Prostate gland (tissue), 2 donors: ENCODE results near the gene PCBP4. TPM values are rescaled to one million over a fixed set of nuclear protein-coding genes. Genes with fewer than 3 reads are reported as not detected.

ENCODE experiments used
- DNase-seq: peaks from one replicate; pipeline ENCODE4 v3.0.0-alpha.2; 2019; ENCODE audit warnings: low spot score
- H3K27ac ChIP-seq, 2 donors: fragments of 200-600 bp; sonication (generic); 2 replicates each; pipeline ENCODE4 v1.5.1; 2017 to 2019
- H3K27me3 ChIP-seq: fragments of 200-600 bp; sonication (generic); replicated peaks from 2 replicates; pipeline ENCODE4 v1.5.1; 2019; ENCODE audit not compliant: insufficient read depth
- H3K36me3 ChIP-seq, 2 donors: fragments of 200-600 bp; sonication (generic); 1 replicate in 1 of 2; 2 replicates in 1 of 2; pipeline versions ENCODE4 v1.5.1 to v1.8.1; 2017 to 2019
- H3K4me1 ChIP-seq: fragments of 200-600 bp; sonication (generic); replicated peaks from 2 replicates; pipeline ENCODE4 v1.5.1; 2019
- H3K4me3 ChIP-seq, 2 donors: fragments of 200-600 bp; sonication (generic); 2 replicates each; pipeline ENCODE4 v1.5.1; 2017 to 2019
- H3K9me3 ChIP-seq: fragments of 200-600 bp; sonication (generic); 2 replicates; pipeline ENCODE4 v1.5.1; 2017
- CTCF ChIP-seq, 4 experiments: fragments of 200-600 bp in 2 of 4; fragments of 450-650 bp in 2 of 4; sonication (generic) in 2 of 4; IDR thresholded peaks; 1 replicate in 3 of 4; 2 replicates in 1 of 4; pipeline ENCODE4 v1.5.1; 2016 to 2019; ENCODE audit warnings: antibody characterized with exemption in 4 of 4, mild to moderate bottlenecking in 2 of 4, moderate library complexity in 2 of 4
- POLR2A ChIP-seq: fragments of 450-650 bp; IDR thresholded peaks from one replicate; pipeline ENCODE4 v1.6.1; 2016; ENCODE audit warnings: antibody characterized with exemption, mild to moderate bottlenecking
- POLR2AphosphoS5 ChIP-seq: sonication (generic); formaldehyde crosslinking; IDR thresholded peaks from one replicate; pipeline ENCODE4 v1.6.1; 2017; ENCODE audit warnings: antibody characterized with exemption
- WGBS: methylation state at CpG from one replicate; pipeline ENCODE4 v1.1.5; 2018; 5-methylcytosine and 5-hydroxymethylcytosine counted together
- intact Hi-C: fragments of 100-400 bp; cut with DNase I; formaldehyde crosslinking; loops from one replicate; pipeline ENCODE4 v1.14.2; 2022
- total RNA-seq, 2 donors: library from RNA; depleted of rRNA; stranded (reverse); fragments of >200 nt; gene quantifications; one replicate each; pipeline ENCODE4 v1.1.0, GENCODE V29; 2016

PCBP4 gene
- total RNA-seq, 2 donors from 2014 or later = 74.0 to 74.1 TPM

- Histone ChIP-seq H3K36me3 (no peaks in the 10 kb centered on the region), H3K27ac (no peak overlapping the region), H3K9me3 (no peaks in the 10 kb centered on the region), H3K4me3 (no peak overlapping the region), H3K27me3 (no peaks in the 10 kb centered on the region), H3K4me1 (peaks cover 17% of the 10 kb centered on the region)
- no peak for DNase-seq
- intact Hi-C loops = no loop called here
- TF ChIP-seq POLR2AphosphoS5 = no peak
- no peak for TF ChIP-seq CTCF (IDR thresholded peaks at IDR 0.05)
- no peak for TF ChIP-seq POLR2A
- 86% methylated on average over 4 of the region's 4 CpGs for WGBS
Measured at GRCh38 chr3:51978143-51978502, 10.9 kb upstream of the PCBP4 start.

DNA sequence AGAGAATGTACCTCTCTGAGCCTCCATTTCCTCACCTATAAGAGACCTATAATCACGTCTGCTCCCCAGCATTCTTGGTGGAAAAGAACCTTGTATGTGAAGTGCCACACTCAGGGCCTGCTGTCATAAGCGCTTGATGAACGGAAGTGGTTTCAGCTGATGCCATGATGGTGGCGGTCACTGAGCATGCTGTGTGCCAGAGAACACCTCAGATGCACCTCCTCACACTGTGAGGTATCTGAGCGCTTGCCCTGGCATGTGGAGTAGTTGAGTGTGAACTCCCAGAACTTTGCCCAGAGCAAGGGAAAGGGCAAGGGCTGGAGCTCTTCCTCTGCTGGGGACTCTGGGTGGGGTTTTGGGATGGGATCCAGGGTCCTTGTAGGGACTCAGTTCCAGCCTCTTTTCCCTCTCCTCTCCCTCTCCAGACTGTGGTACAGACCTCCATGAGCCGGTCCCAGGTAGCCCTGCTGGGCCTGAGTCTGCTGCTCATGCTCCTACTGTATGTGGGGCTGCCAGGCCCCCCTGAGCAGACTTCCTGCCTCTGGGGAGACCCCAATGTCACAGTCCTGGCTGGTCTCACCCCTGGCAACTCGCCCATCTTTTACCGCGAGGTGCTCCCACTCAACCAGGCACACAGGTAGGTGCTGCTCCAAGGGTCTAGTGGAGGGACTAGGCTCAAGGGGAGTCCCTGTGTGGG, 10.3 kb upstream of the PCBP4 start:
- WGBS = 81% methylated on average over 9 of the region's 9 CpGs
- Histone ChIP-seq H3K27ac (no peak overlapping the region), H3K9me3 (no peaks in the 10 kb centered on the region), H3K4me1 (peaks cover 17% of the 10 kb centered on the region), H3K4me3 (no peak overlapping the region), H3K36me3 (no peaks in the 10 kb centered on the region), H3K27me3 (no peaks in the 10 kb centered on the region)
- no peak for TF ChIP-seq POLR2A
- TF ChIP-seq POLR2AphosphoS5 = no peak
- no peak for TF ChIP-seq CTCF (IDR thresholded peaks at IDR 0.05)
- intact Hi-C loops = no loop called here
- no peak for DNase-seq

- intact Hi-C loops = loop anchor here (2.0 kb wide), 1 partner anchor 33 kb away; the partner anchor contains the start of gene PARP3
- TF ChIP-seq POLR2A (no peak), CTCF (IDR thresholded peaks at IDR 0.05) (no peak)
Measured at GRCh38 chr3:51975852-51976549, 8.7 kb upstream of the PCBP4 start.

DNA sequence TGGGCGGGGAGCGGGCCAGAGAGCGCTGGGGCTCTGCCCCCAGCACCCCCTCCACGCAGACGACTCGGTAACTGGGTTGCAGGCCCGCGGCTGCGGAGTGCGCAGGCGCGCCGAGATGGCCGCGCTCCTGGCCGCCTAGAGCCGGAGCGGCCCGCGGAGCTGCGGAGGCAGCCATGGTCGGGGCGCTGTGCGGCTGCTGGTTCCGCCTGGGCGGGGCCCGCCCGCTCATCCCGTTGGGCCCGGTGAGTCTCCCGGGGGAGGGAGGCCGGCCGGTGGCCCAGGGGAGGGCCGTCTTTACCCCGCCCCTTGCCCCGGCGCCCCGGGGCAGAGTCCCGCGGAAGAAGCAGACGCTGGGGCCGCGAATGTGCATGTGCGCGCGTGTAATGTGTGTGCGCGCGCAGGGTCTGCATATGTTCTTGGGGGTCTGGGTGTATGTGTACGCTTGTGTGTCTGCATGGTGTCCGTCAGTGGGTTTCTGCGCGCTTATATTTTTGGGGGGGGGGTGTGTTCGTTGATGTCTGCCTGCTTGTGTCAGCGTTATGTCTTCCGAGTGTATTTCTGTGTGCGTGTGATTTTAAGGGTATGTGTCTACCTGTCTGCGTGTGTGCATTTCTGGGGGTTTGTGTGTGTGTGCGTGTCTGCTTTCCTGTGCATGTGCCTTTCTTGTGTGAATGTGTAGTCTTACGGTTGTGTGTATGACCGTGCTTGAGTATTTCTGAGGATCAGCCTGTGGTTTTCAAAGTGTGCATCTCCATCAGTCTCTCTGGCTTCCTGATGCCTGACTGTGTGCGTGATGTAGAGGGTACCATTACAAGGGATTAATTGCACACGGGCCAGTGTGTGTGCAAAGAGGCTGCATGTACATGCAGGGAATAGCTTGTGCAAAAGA, 8.0 kb upstream of the PCBP4 start, which contains the start of gene ABHD14A:
TSS of gene ABHD14A (plus strand) at position 102 of the 889 bp plus-strand sequence. CDS start at position 174, 72 bp downstream.
- Histone ChIP-seq H3K4me3 (peak within 1 kb of the TSS; percentile 54 to 67), H3K9me3 (no peaks in the 10 kb centered on the region), H3K36me3 (no peaks in the 10 kb centered on the region), H3K27ac (peak within 1 kb of the TSS; percentile 90 to 91), H3K27me3 (no peaks in the 10 kb centered on the region), H3K4me1 (peaks cover 14% of the 10 kb centered on the region)
- peak; percentile 59 for DNase-seq
- 2% methylated on average over 37 of the region's 63 CpGs for WGBS
- intact Hi-C loops = loop anchor here (2.0 kb wide), 1 partner anchor 32 kb away; the partner anchor contains the start of gene PARP3
- peak in 2 of 4 experiments; percentile 6 to 26 for TF ChIP-seq CTCF (IDR thresholded peaks at IDR 0.05)
- TF ChIP-seq POLR2AphosphoS5 = no peak
- TF ChIP-seq POLR2A = peak; percentile 74

More at GRCh38 chr3:51975852-51976549, 8.7 kb upstream of the PCBP4 start:
- no peak for DNase-seq
- Histone ChIP-seq H3K9me3 (no peaks in the 10 kb centered on the region), H3K4me3 (peak overlapping the region; percentile 54 to 67), H3K36me3 (no peaks in the 10 kb centered on the region), H3K27me3 (no peaks in the 10 kb centered on the region), H3K27ac (peak overlapping the region in 1 of 2 donors; percentile 38), H3K4me1 (peaks cover 14% of the 10 kb centered on the region)
- 30% methylated on average over 46 of the region's 46 CpGs for WGBS
